CD8-positive, alpha-beta memory T cell (primary cell): ENCODE measurements around the gene C1QTNF12. TPM values are rescaled to one million over a fixed set of nuclear protein-coding genes. Genes with fewer than 3 reads are reported as not detected.

Experiments
- CTCF ChIA-PET: fragments of 350-600 bp; sonication (Branson Sonifier 250); formaldehyde crosslinking; loops from one replicate; lab custom pipeline; 2021; ENCODE audit warnings: antibody characterized with exemption; lab: Charles Lee
- POLR2A ChIA-PET: fragments of 350-600 bp; sonication (Branson Sonifier 250); formaldehyde crosslinking; loops from one replicate; lab custom pipeline; 2021; ENCODE audit warnings: antibody characterized with exemption; lab: Charles Lee
- DNase-seq, 5 donors: peaks; one replicate each; pipeline versions ENCODE4 v3.0.0 to v3.0.0-alpha.2; 2020 to 2022; ENCODE audit warnings: mixed read lengths in 1 of 5
- H3K27ac ChIP-seq: one replicate; pipeline ENCODE4 v1.7.0; 2013; ENCODE audit warnings: low read depth, mild to moderate bottlenecking, low read length, moderate library complexity
- H3K27me3 ChIP-seq: 2 replicates; pipeline ENCODE4 v1.7.0; 2013; ENCODE audit warnings: low read length, mild to moderate bottlenecking; ENCODE audit not compliant: insufficient read depth, poor library complexity, severe bottlenecking
- H3K36me3 ChIP-seq: 2 replicates; pipeline ENCODE4 v1.7.0; 2013; ENCODE audit warnings: mild to moderate bottlenecking, low read length, moderate library complexity; ENCODE audit not compliant: insufficient read depth
- H3K4me1 ChIP-seq: 2 replicates; pipeline ENCODE4 v1.7.0; 2013; ENCODE audit warnings: mild to moderate bottlenecking, low read length, moderate library complexity; ENCODE audit not compliant: insufficient read depth
- H3K4me3 ChIP-seq: 2 replicates; pipeline ENCODE4 v1.7.0; 2013; ENCODE audit warnings: mild to moderate bottlenecking, low read length
- H3K9me3 ChIP-seq: 2 replicates; pipeline ENCODE4 v1.7.0; 2013; ENCODE audit warnings: mild to moderate bottlenecking, low read length
- H3K27ac Mint-ChIP-seq, 8 donors: one replicate each; pipeline ENCODE4 v1.8.0; 2020 to 2021; ENCODE audit warnings: mixed read lengths in 8 of 8, mild to moderate bottlenecking in 6 of 8, inconsistent platforms in 3 of 8, moderate library complexity in 3 of 8
- H3K27me3 Mint-ChIP-seq, 2 donors: one replicate each; pipeline ENCODE4 v1.8.0; 2020 to 2021; ENCODE audit warnings: mixed read lengths in 2 of 2, mild to moderate bottlenecking in 1 of 2, moderate library complexity in 1 of 2
- H3K36me3 Mint-ChIP-seq, 3 donors: one replicate each; pipeline ENCODE4 v1.8.0; 2020 to 2021; ENCODE audit warnings: mixed read lengths in 3 of 3, inconsistent platforms in 1 of 3, mild to moderate bottlenecking in 1 of 3
- H3K4me1 Mint-ChIP-seq, 3 donors: one replicate each; pipeline ENCODE4 v1.8.0; 2020 to 2021; ENCODE audit warnings: mixed read lengths in 3 of 3, inconsistent platforms in 1 of 3, mild to moderate bottlenecking in 1 of 3
- H3K4me3 Mint-ChIP-seq, 7 donors: one replicate each; pipeline ENCODE4 v1.8.0; 2020 to 2021; ENCODE audit warnings: mixed read lengths in 7 of 7, mild to moderate bottlenecking in 6 of 7, moderate library complexity in 4 of 7, inconsistent platforms in 2 of 7
- H3K9me3 Mint-ChIP-seq, 5 donors: one replicate each; pipeline ENCODE4 v1.8.0; 2020 to 2022; ENCODE audit warnings: mixed read lengths in 5 of 5, mild to moderate bottlenecking in 3 of 5, moderate library complexity in 2 of 5, inconsistent platforms in 1 of 5
- polyA plus RNA-seq: library from polyadenylated mRNA; unstranded; fragments of 300-500 nt; fragmentation: Illumina TruSeq; gene quantifications from one replicate; pipeline ENCODE4 v1.2.3, GENCODE V29; 2021
- total RNA-seq, 2 experiments: library from RNA; stranded (reverse); gene quantifications; one replicate each; pipeline ENCODE4 v1.2.3, GENCODE V29; 2021

C1QTNF12 gene
- total and polyA plus RNA-seq, 3 experiments from 2014 or later: 0.51 to 1.1 TPM; not detected in 1

DNA sequence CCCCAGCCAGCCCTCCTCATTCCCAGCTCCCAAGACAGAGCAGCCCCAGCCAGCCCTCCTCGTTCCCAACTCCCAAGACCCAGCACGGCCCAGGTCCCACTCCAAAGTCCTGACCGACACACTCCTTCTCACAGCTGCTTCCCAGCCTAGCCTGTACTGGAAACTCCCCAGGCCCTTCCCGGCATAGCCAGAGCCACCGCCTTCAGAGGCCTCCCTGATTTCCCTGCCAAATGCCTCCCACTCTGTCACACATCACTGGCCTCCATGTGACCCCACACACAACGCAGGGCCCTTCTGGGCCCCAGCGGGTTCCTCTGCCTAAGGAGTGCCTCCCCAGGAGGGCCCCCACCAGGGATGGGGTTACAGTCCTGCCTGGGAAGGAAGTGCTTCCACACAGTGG is 24.3 kb upstream of the C1QTNF12 start:
- no peaks in the 10 kb centered on the region for H3K27me3 Mint-ChIP-seq
- peaks cover 33 to 59% (median 41%) of the 10 kb centered on the region in 3 donors for H3K4me1 Mint-ChIP-seq
- H3K36me3 Mint-ChIP-seq: peaks cover 0 to 48% (median 3%) of the 10 kb centered on the region in 3 donors
- Histone ChIP-seq H3K27me3 (no peaks in the 10 kb centered on the region), H3K36me3 (no peaks in the 10 kb centered on the region), H3K27ac (no peak overlapping the region), H3K4me1 (peaks cover 39% of the 10 kb centered on the region), H3K9me3 (no peaks in the 10 kb centered on the region), H3K4me3 (no peak overlapping the region)
- no peak for DNase-seq
- H3K27ac Mint-ChIP-seq: peak overlapping the region in 7 of 8 donors; percentile 37 to 92 (median 80)
- ChIA-PET CTCF (no interaction called here), POLR2A (no interaction called here)
- no peaks in the 10 kb centered on the region for H3K9me3 Mint-ChIP-seq
- H3K4me3 Mint-ChIP-seq: peak overlapping the region in 6 of 7 donors; percentile 28 to 80 (median 69)

GRCh38 chr1:1268284-1268682 is 21.8 kb upstream of the C1QTNF12 start:
- H3K27ac ChIP-seq: no peak overlapping the region
- H3K9me3 ChIP-seq: no peaks in the 10 kb centered on the region
- no peaks in the 10 kb centered on the region for H3K27me3 Mint-ChIP-seq
- peaks cover 32% of the 10 kb centered on the region for H3K4me1 ChIP-seq
- H3K36me3 ChIP-seq: peaks cover 5% of the 10 kb centered on the region
- no peaks in the 10 kb centered on the region for H3K9me3 Mint-ChIP-seq
- H3K4me1 Mint-ChIP-seq: peaks cover 34 to 56% (median 48%) of the 10 kb centered on the region in 3 donors
- H3K36me3 Mint-ChIP-seq: peaks cover 0 to 69% (median 3%) of the 10 kb centered on the region in 3 donors
- H3K4me3 Mint-ChIP-seq: no peak overlapping the region
- ChIA-PET CTCF (no interaction called here), POLR2A (no interaction called here)
- no peak for DNase-seq
- H3K27me3 ChIP-seq: no peaks in the 10 kb centered on the region
- peak overlapping the region in 1 of 8 donors; percentile 63 for H3K27ac Mint-ChIP-seq
- H3K4me3 ChIP-seq: no peak overlapping the region

DNA sequence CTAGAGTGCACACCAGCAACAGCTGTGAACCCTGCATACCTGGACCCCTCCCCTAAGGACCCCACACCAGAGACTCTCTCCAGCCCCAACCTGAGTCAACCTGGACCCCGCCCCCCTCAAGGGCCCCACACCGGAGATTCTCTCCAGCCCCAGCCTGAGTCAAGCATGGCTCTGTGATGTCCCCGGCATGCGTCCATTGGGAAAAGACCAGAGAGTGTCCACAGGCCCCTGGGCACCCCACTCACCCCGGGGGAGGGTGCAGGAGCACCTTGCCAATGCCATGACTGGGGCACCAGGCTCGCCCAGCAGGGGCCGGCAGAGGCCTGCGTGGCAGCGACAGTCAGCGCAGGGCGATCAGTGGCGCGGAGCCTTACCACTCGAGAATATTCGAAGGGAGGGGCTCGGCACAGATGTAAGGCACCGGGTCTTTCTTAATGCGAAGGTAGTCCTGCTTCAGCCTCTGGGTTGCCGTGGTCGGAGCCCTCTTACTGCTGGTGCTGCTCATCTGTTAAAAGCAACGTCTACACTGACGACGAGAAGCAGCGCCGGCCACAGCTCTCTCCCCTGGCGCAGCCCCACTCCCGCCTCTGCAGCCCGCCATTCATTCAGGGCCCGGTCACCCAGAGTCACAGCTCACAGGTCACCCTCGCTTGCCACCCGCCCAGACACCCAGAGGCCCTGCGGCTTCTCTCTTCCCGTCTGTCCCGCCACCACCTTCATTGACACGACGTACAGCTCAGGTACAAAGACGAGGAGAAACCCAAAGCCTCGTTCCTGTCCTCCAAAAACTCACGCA is 21.2 kb upstream of the C1QTNF12 start:
- Mint-ChIP-seq H3K4me1 (peaks cover 32 to 51% (median 44%) of the 10 kb centered on the region in 3 donors), H3K4me3 (peak overlapping the region in 1 of 7 donors; percentile 58), H3K27me3 (no peaks in the 10 kb centered on the region), H3K27ac (peak overlapping the region in 2 of 8 donors; percentile 55 to 63), H3K9me3 (no peaks in the 10 kb centered on the region), H3K36me3 (peaks cover 0 to 70% (median 3%) of the 10 kb centered on the region in 3 donors)
- peaks cover 29% of the 10 kb centered on the region for H3K4me1 ChIP-seq
- no peaks in the 10 kb centered on the region for H3K27me3 ChIP-seq
- no peak overlapping the region for H3K4me3 ChIP-seq
- H3K27ac ChIP-seq: no peak overlapping the region
- no peak for DNase-seq
- peaks cover 9% of the 10 kb centered on the region for H3K36me3 ChIP-seq
- CTCF ChIA-PET: no interaction called here
- POLR2A ChIA-PET: no interaction called here
- no peaks in the 10 kb centered on the region for H3K9me3 ChIP-seq

GRCh38 chr1:1264868-1265272 is 18.3 kb upstream of the C1QTNF12 start:
- CTCF ChIA-PET: no interaction called here
- Histone ChIP-seq H3K4me3 (no peak overlapping the region), H3K4me1 (peaks cover 3% of the 10 kb centered on the region), H3K36me3 (peaks cover 26% of the 10 kb centered on the region), H3K9me3 (no peaks in the 10 kb centered on the region), H3K27me3 (no peaks in the 10 kb centered on the region), H3K27ac (no peak overlapping the region)
- Mint-ChIP-seq H3K36me3 (peaks cover 0 to 71% (median 2%) of the 10 kb centered on the region in 3 donors), H3K9me3 (no peaks in the 10 kb centered on the region), H3K27ac (no peak overlapping the region), H3K4me1 (peaks cover 17 to 36% (median 22%) of the 10 kb centered on the region in 3 donors), H3K4me3 (no peak overlapping the region), H3K27me3 (no peaks in the 10 kb centered on the region)
- peak in 1 of 5 donors; percentile 22 for DNase-seq
- POLR2A ChIA-PET: interaction anchor here (0.5 kb wide), 1 partner anchor 145 kb away, joined by 5 read pairs; no protein-coding TSS in a partner anchor

DNA sequence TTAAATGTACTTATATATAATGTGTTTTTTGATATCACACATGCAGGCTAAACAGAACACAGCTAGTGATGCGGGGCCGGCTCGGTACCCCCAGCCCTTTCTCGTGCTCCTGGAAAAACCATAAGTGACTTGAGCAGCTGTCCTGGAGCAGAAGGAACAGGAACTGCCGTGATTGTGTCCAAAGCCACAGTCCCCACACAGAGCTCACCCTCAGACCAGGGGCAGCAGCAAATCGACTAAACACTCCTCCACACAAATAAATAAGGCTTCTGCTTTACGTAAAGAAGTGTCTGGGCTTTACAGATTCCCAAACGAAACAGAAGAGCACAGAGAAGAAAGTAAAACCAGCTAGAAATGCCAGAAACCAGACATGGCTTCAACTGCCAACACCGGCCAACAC is 17.5 kb upstream of the C1QTNF12 start:
- no peak for DNase-seq
- Histone ChIP-seq H3K4me1 (no peaks in the 10 kb centered on the region), H3K27ac (no peak overlapping the region), H3K9me3 (no peaks in the 10 kb centered on the region), H3K27me3 (no peaks in the 10 kb centered on the region), H3K36me3 (peaks cover 28% of the 10 kb centered on the region), H3K4me3 (no peak overlapping the region)
- H3K4me1 Mint-ChIP-seq: peaks cover 17 to 34% (median 18%) of the 10 kb centered on the region in 3 donors
- POLR2A ChIA-PET: no interaction called here
- H3K9me3 Mint-ChIP-seq: no peaks in the 10 kb centered on the region
- no peak overlapping the region for H3K4me3 Mint-ChIP-seq
- CTCF ChIA-PET: no interaction called here
- peaks cover 0 to 77% (median 2%) of the 10 kb centered on the region in 3 donors for H3K36me3 Mint-ChIP-seq
- H3K27me3 Mint-ChIP-seq: no peaks in the 10 kb centered on the region
- no peak overlapping the region for H3K27ac Mint-ChIP-seq

DNA sequence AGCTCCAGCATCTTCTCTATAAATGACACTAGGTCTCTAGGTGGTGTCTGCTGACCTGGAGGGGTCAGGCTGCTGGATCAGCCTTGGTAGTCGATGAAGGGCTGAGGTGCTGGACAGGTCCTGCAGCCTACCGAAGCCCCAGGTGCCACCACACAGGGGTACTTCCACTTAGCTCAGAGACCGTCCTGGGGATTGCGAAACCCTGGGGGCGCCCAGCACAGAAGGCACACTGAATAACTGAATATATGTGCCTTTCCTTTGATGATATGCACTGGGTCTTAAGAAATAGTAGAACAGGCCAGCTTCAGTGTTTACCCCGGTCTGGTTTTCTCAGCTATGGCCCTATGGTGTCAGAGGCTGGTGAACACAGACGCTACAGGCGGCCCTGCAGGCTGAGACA is 16.2 kb upstream of the C1QTNF12 start:
- Histone ChIP-seq H3K4me1 (no peaks in the 10 kb centered on the region), H3K4me3 (no peak overlapping the region), H3K36me3 (peaks cover 30% of the 10 kb centered on the region), H3K9me3 (no peaks in the 10 kb centered on the region), H3K27ac (no peak overlapping the region), H3K27me3 (no peaks in the 10 kb centered on the region)
- Mint-ChIP-seq H3K36me3 (peaks cover 0 to 71% (median 2%) of the 10 kb centered on the region in 3 donors), H3K9me3 (no peaks in the 10 kb centered on the region), H3K27me3 (no peaks in the 10 kb centered on the region), H3K4me1 (peaks cover 17 to 23% (median 18%) of the 10 kb centered on the region in 3 donors), H3K4me3 (no peak overlapping the region), H3K27ac (peak overlapping the region in 1 of 8 donors; percentile 36)
- POLR2A ChIA-PET: no interaction called here
- CTCF ChIA-PET: interaction anchor here (1.5 kb wide), 1 partner anchor 140 kb away, joined by 3 read pairs; no protein-coding TSS in a partner anchor
- DNase-seq: no peak

GRCh38 chr1:1262071-1262470 is 15.5 kb upstream of the C1QTNF12 start:
- peaks cover 30% of the 10 kb centered on the region for H3K36me3 ChIP-seq
- Mint-ChIP-seq H3K27ac (no peak overlapping the region), H3K9me3 (no peaks in the 10 kb centered on the region), H3K27me3 (no peaks in the 10 kb centered on the region), H3K4me1 (peaks cover 14 to 19% (median 15%) of the 10 kb centered on the region in 3 donors), H3K36me3 (peaks cover 0 to 70% (median 2%) of the 10 kb centered on the region in 3 donors), H3K4me3 (no peak overlapping the region)
- H3K4me1 ChIP-seq: no peaks in the 10 kb centered on the region
- H3K27me3 ChIP-seq: no peaks in the 10 kb centered on the region
- H3K9me3 ChIP-seq: no peaks in the 10 kb centered on the region
- H3K27ac ChIP-seq: no peak overlapping the region
- DNase-seq: no peak
- CTCF ChIA-PET: interaction anchor here (1.5 kb wide), 1 partner anchor 140 kb away, joined by 3 read pairs; no protein-coding TSS in a partner anchor
- POLR2A ChIA-PET: no interaction called here
- H3K4me3 ChIP-seq: no peak overlapping the region
